ENCODE measurements around the gene PTPRD.

Gene PTPRD

DNA sequence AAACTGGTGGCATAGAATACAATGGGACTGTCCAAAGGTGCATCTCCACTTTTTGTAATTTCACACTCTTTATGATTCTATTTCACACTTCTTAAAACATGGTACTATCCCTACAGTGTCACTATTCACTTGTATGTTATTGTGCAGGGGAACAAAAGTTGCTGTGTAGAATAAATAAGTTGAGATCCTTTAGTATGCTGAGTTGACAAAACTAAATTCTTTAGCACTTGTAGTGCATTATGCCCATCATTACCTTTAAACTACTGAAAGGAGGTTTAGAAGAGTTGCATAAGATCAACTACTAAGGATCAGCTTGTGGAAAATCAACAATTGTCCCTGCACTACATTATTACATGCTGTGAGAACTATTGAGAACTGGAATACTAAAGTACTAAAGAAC is 1380.9 kb downstream of the PTPRD start:
- DNase-seq = no peak

DNA sequence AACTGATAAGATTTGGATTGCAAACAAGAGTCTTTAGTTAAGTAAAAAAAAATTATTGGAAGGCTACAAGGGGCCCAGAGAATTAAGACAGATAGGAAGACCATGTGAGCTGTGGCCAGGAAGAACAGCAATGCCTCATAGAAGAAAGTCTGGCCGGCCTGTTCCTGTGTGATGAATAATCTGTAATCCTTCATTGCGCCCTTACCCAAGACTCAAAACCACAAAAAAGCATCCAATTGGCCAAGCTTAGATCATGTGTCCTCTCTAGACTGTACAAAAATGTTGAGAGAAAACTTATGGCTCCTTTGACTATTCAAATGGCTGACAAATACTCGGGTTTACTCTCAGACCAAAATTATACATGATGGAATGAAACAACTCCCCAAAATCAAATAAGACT is 1383.5 kb downstream of the PTPRD start:
- DNase-seq = no peak

DNA sequence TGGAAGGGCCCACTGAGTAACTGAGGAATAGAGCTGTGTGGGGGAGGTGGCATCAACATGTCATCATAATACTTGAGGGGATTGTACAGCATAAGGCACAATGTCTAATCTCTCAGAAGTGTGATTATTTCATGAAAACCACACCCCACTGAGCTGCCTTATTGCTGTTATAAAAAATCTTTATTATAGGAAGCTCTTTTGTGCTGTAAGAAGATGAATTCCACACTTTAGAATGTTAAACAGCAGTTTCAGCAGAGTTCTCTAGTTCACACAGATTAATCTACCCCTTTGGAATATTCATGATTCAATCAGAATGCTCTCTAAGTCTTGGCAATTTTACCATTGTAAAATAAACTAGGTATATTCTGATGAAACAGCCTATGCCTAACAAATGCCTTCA is 1389.6 kb downstream of the PTPRD start:
- DNase-seq = no peak

DNA sequence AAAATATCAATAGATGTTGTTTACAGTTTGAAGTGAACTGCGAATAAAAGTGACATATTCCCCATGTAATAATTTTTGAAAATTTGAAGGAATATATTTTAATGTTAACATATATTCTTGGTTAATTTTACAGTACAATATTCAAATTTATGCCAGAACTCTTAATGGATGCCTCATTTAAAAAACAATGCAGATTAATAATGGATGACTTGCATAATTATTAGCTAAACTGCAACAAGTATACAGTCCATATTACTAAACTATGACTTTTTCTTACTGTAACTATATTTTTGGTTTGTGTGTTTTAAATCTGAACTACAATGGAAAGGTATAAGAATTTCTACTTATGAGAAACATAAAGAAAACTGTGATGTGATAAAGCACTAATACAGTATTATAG is 1390.1 kb downstream of the PTPRD start:
- DNase-seq = no peak

DNA sequence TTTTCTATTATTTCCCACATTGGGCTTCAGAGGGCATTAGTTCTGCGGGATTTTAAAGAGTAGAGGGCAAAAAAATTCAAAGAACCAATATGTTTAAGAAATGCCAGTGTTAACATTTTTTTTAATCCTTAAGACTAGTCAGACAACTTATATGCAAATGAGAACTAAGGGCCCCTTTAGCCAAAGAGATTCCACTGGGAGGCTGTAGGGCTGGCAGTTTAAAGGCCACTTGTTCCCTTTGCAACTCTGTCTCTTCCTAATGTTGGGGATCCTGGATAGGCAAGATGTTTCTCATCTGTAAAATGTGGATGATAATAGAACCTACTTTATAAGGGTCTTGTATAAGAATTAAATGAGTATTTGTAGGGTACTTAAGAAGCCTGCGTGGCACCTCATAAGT is 1395.9 kb downstream of the PTPRD start:
- DNase-seq = no peak

DNA sequence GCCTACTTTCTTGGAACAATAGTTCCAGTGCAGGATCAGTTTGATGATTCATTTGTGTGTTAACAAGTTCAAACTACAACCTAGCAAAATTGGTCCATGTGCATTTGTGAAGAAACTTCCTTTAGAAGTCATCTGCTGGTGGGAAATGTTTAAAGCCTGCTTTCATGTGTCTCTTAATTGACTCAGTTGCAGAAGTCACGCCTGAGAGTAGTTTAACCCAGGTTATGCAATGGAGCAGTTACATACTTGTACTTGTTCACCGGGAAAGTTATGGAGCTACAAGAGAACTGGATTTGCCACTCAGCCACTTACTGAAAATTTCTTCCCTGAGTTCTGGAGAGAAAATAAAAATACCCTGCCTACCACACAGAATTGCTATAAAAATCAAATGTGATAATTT is 1397.8 kb downstream of the PTPRD start:
- DNase-seq = no peak

DNA sequence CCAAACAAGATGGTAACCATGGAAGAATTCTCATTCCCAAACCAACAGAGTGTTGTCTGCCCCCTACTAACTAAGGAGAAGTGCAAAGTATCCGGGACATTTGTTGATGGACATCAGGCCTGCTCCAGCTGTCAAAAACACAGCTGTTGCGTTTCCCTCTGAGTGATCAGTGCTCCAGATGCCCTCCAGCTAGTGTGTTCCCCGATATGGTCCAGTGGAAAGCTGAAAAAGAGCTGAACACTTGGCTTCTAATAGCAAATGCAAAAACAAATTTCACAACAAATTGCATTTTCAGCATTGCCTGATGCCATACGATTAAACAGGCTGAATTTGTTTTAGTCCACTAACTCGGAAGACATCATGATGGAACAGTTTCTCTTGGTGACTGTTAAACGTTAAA is 1398.7 kb downstream of the PTPRD start:
- DNase-seq = no peak

DNA sequence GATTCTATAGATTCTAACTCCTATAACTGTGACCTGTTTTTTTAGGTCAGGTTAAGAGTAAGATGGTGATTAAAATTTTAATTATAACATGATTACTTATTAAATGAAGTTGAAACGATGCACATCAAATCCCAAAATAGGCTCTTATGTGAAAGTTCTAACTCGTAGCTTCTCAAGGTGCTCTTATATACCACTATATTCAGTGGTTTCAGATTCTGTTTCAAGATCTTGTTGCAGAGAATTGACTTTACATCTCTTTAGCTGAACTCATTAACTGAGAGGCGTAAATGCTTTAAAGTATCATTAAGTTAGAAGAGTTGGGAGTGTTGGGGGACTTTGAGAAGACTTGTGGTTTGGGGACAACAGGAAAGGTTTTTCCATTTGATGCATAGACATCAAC is 1399.8 kb downstream of the PTPRD start:
- DNase-seq = no peak

DNA sequence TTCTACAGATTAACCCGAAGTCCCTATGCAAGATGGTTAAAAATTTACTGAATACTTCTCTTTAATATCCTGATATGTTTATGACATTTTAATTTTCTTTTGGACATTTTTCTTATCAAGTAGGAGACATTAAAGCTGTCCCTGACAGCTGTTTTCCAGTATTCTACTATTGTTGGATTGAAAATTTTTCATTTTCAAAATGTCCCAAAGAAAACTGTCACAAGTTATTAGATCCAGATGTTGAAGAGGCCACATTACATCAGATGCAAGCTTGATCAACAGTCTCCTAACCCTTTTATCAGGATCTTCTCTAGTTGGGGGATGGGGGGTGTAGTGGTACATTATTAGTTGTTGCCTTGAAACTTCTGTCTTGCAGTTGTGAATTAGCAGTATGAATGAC is 1410.5 kb downstream of the PTPRD start:
- no peak for DNase-seq

DNA sequence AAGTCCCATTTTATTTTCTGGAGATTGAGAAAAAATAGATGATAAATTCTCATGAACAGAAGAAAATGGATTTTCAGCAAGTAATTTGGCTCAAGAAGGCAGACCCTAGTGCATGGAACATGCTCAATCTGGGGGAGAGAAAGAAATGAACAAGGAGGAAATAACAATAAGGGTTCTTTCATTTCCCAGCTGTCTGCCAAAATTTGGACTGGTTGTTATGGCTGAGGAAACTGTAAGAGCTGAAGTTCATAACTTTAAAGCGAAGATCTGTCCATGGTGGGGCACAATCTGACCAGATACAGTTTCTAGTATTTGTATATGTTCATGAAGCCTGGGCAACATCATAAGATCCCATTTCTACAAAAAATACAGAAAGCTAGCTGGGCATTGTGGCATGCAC is 1426.7 kb downstream of the PTPRD start:
- DNase-seq = no peak

DNA sequence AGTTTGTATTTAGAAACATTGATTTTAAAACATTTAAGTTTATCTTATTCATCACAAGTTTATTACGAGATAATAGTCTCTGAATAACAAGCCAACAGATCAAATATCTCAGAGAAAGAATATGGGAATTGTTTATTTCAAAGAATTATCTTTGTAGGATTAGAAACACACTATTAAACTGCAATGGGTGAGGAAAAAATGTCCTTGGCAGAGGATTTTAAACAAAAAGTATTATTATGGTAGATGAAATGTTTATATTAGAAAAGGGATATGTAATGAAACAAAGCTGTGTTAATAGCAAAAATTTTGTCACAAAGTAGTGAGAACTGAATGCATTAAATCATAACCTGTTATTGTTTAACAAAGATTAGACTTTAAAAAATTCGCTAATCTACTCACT is 1430.4 kb downstream of the PTPRD start:
- DNase-seq = no peak

DNA sequence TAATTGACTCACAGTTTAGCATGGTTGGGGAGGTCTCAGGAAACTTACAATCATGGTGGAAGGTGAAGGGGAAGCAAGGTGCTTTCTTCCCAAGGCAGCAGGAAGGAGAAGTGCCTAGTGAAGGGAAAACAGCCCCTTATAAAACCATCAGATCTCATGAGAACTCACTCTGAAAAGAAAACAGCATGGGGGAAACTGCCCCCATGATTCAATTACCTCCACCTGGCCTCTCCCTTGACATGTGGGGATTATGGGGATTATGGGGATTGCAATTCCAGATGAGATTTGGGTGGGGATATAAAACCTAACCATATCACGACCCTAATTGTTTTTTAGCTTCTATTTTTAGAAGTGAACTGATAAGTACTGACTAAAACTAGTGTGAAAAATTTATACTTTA is 1435.7 kb downstream of the PTPRD start:
- no peak for DNase-seq

DNA sequence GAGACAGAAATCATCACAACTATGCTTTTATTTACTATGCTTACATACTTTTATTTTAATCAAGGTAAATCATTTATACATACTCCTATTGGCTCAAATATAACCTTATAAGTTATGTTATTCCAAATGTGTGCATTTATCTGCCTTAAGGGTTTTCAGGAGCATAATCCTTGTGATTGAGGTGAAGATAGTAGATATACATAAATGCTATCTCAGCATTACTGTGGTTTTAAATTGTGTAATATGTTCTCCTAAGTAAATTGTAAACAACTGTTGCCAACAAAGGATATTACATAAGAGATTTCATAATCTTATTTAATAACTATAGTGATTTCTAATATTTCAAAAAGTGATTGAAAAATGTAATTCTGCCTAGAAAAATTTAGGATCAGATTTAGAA is 1438.4 kb downstream of the PTPRD start:
- no peak for DNase-seq

DNA sequence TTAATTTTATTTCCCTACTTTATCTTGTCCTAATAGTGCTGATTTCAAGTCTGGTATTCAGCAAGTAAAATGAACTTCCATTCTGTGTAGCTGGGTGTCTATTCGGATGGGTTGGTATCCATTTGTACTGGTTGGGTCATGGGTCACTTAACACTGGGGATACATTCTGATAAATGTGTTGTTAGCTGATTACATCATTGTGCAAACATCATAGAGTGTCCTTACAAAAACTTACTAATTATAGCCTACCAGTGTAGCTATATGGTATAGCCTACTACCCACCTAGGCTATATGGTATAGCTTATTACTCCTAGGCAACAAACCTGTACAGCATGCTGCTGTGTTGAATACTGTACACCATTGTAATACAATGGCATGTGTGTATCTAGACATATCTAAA is 1439.5 kb downstream of the PTPRD start:
- DNase-seq = no peak

DNA sequence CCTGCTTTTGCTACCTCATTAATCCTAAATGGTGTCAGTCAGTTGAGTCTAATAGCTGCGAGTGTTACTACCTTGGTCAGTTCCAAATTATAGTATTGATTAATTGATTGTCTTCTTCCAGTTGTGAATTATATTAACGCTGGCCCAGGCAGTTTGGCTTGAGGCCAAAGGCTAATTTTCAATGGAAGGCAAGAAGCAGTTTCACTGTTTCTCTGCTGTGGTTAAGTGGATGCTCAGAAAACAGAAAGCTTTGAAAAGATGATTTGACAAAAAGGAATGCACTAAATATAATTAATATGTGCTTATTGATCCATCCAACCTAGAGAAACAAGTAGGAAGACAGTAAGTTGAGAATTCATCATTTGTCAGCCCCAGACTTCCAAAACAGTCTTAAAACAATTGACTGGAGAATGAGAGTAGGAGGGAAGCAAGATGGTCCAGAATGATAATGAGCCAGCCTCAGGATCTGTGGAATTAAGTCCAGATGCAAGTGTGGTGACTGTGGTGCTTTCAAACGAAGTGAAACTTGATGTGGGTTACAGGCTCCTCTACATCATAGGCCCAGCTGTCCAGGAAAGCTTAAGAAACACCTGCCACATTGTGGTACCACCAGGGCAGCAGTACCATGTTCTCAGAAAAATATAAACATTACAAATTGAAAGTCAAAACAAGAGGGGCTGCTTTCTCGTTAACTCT is 1442.2 kb downstream of the PTPRD start:
- DNase-seq = no peak

DNA sequence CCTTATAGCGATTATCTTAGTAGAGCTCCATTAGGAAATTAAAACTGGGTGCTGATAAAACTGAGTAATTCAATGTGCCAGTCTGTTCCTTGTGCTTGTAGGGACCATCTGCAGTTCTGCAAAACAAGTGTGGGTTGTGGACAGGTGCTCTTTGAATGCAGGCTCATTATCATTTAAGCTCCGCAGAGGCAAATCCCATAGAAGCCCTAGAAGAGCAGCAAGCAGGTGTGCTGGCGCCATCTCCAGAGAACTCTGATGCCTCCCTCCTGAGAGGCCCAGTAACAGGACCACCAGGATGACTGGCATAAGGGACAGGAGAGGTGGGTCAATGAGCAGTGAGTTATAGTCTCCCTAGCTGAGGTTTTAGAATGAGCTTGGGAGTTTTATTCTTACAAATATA is 1470.8 kb downstream of the PTPRD start:
- no peak for DNase-seq

DNA sequence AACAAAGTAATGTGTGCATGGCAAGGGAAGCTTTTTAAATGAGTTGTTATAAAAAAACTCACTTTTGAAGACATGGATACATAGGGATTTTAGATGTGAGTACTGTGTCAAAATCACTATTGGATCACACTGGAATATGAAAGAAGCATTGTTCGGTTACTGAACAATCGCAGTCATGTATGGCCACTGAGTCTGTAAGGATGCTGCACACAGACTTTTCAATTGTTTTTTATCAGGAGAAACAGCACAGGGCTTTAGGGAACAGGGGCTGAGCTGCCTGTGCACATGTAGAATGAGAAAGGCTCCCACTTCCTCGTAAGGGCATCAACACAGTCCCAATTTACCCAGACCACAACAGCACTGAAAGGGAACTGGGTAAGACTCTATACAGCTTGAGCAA is 1479.3 kb downstream of the PTPRD start:
- DNase-seq = no peak

DNA sequence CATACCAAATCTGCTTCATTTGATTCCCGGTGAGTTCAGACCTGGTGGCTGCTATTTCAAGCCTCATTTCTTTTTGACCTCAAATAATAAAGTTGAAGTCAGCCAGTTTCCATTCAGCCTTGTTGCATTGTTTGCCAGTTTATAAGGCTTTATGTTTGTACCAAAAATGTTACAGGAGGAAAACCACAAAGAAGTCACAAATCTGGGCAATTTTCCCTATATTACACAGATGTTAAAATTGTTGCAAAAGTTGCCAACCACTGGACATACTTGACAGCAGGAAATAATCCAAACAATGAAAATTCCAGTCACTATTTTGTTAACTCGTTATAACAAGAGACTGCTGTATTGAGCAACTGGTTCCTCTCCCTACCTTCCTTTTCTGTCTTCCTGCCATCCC is 1488.2 kb downstream of the PTPRD start:
- no peak for DNase-seq

DNA sequence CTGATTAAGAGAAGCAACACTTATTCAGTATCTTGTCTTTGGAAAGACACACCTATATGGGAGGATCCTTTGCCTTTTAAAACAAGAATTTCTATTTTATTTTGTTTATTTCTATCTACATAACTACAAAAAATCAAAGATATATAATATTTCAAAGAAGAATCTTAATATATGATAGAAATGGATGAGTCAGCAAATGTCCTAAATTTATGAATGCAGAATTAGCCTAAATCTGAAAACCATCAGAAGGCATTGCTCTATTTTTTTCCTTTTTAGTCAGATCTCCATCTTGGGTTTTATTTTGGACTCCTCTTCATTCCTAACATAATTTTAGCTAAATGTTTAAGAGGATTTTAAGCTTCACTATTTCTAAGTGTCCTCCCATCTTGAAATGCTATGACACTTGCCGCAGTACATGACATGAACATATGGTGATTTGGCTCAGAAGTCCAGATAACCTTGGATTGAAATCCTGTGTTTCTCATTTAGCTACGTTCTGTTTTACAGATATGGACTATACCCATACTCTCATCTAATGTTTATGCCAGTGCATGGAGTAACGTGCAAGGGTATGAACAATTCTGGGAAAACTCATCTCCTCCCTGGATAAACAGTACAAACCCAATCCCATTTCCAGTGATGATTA is 1490.4 kb downstream of the PTPRD start:
- no peak for DNase-seq

DNA sequence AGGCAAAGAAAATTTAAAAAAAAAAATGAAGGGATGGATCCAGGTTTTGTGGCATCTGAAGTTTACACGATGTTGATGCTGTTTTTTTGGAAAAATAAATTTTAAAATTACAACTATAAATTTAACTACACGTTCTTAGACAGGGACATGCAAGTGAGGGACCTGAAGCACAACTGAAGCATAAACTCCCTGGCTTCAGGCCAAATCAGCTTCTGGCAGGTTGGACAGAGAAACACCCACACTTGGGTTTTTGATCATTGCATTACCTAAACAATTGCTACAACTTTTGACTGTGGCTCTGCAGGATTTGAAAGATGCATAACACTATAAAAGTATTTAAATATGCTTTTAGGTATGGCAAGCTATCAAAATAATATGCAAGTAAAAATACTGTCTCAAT is 1494.9 kb downstream of the PTPRD start:
- no peak for DNase-seq

DNA sequence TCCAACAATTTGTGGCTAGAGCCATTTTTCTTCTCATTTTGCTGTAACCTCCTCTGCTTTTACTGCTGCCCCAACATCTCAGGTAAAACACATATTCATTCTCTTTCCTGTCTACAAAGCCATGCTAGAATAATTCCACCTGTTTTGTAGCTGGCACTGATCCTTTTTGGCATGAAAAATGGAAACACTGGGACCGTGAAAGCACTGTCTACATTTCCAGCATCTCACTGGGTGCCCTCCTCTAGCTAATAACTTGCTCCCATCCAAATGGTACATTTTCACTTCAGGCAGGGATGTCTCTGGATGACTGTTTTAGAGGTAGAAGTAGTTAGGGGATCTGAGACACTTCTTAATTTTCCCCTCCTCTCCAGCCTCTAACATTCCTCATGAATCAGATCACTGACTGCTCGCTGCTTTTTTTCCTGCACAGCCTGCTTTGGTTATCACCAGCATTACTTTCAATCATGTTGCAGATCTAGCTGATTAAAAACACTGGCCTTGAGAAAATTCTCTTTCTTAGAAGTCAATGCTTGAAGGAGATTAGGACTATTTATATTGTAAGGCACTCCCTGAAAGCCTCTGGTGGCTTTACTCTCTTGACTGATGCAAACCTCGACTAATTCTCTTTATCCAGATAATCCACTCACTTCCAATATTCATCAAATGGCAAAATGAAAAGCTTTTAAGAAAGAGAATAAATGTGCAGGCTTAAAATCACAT is 1500.6 kb downstream of the PTPRD start:
- DNase-seq = no peak

DNA sequence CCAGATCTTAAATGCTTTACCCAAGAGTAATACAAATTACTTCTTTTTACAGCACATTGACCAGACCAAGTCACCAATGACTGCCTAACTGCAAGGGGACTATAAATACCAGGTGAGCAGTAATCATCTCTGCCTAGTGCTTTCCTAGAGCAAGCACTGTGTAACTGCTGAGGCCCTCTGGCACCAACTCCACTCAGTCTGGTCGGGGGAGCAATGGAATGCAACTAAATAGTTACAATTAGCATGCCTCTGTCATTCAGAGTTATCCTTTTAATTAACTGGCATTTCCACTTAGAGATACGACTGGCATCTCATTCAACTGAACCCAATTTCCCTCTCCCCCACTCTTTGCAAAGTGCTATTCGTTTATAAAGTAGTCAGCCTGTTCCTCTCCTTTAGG is 1504.2 kb downstream of the PTPRD start:
- no peak for DNase-seq

DNA sequence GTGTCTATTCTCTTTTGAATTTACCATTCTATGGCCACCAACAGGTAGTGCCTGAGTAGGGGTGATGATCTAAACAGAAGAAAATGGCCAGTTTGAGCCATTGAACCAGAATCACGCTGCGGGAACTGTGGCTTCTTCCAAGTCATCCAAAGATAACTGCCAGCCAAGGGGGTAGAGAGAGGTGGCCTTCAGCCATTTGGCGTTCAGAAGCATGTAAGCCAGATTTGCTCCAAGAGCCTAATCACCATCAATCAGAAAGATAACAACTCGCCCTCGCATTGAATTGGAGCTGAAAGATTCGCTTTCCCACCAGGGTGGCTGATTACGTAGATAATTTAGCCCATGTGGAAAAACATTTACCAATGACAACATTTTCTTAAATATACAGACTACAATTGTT is 1510.5 kb downstream of the PTPRD start:
- DNase-seq = no peak

DNA sequence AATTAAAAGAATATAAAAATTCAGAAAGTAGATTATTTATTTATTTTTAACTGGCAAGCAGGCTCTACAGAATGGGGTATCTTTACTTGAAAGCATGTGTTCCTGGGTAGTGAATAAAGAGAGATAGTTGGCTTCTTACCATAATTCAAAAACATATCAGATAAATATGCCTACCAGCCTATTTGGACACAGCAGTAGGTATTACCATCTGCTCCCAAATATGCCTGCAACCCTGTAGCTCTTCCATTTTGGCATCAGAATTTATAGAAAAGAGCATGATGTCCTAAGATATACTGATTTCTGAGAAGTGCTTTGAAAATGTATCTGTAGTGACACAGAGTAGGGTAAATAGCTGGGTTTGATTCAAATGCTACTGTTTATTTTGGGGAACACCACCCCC is 1512.7 kb downstream of the PTPRD start:
- no peak for DNase-seq

DNA sequence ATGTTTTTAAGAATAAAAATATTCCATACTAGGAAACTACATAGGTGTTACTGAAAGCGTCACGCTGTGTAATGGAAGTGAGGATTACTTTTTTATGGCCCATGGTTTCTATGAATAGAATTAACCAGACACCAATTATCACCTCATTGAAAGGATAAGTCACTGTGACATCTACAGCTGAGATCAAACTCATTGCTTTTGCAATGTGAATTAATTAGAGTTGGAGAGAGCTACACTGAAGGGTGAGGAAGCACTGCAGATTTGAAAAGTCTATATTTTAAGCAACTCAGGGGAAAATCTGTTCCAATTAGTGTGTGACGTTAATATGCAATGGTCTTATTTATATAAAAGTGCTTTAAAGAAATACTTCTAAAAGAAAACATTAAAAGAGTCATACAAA is 1513.2 kb downstream of the PTPRD start:
- no peak for DNase-seq
